Hematopoietic multipotent progenitor cell treated with erythropoietin and hydrocortisone succinate and interleukin-3 and kit ligand, for 4 days (in vitro differentiated cells): ENCODE data around the gene CFAP99.
A peak's percentile ranks its signal among the peaks of the same experiment; 100 is the strongest.

Source experiments
- DNase-seq: peaks from one replicate; pipeline ENCODE4 v3.0.0-alpha.2; 2015

CFAP99 gene

GRCh38 chr4:2478229-2478628, 59.5 kb downstream of the CFAP99 start:
- no peak for DNase-seq

GRCh38 chr4:2480649-2481048, 61.9 kb downstream of the CFAP99 start:
- DNase-seq = no peak

GRCh38 chr4:2482192-2482591, 63.4 kb downstream of the CFAP99 start:
- no peak for DNase-seq

GRCh38 chr4:2482693-2483092, 63.9 kb downstream of the CFAP99 start:
- no peak for DNase-seq

- DNase-seq = no peak
Observed at GRCh38 chr4:2483237-2483636, 64.5 kb downstream of the CFAP99 start.

GRCh38 chr4:2484185-2484584, 65.4 kb downstream of the CFAP99 start:
- DNase-seq = no peak

- DNase-seq = peak; percentile 92
Observed at GRCh38 chr4:2484993-2485392, 66.2 kb downstream of the CFAP99 start.

GRCh38 chr4:2485956-2486355, 67.2 kb downstream of the CFAP99 start:
- no peak for DNase-seq

GRCh38 chr4:2486981-2487380, 68.2 kb downstream of the CFAP99 start:
- no peak for DNase-seq

GRCh38 chr4:2487632-2488031, 68.9 kb downstream of the CFAP99 start:
- DNase-seq = no peak

- no peak for DNase-seq
Observed at GRCh38 chr4:2489081-2489805, 70.5 kb downstream of the CFAP99 start.

GRCh38 chr4:2489841-2490552, 71.2 kb downstream of the CFAP99 start:
- DNase-seq = no peak

- no peak for DNase-seq
Observed at GRCh38 chr4:2492970-2493369, 74.2 kb downstream of the CFAP99 start.

GRCh38 chr4:2494992-2495391, 76.2 kb downstream of the CFAP99 start:
- no peak for DNase-seq

GRCh38 chr4:2497324-2497723, 78.6 kb downstream of the CFAP99 start:
- DNase-seq = no peak

- DNase-seq = no peak
Observed at GRCh38 chr4:2497931-2498330, 79.2 kb downstream of the CFAP99 start.

- DNase-seq = no peak
Observed at GRCh38 chr4:2500547-2500946, 81.8 kb downstream of the CFAP99 start.

GRCh38 chr4:2501034-2501594, 82.4 kb downstream of the CFAP99 start:
- no peak for DNase-seq

- no peak for DNase-seq
Observed at GRCh38 chr4:2503809-2504208, 85.1 kb downstream of the CFAP99 start.

GRCh38 chr4:2507259-2507658, 88.5 kb downstream of the CFAP99 start:
- DNase-seq = no peak

- no peak for DNase-seq
Observed at GRCh38 chr4:2507855-2508254, 89.1 kb downstream of the CFAP99 start.

- DNase-seq = no peak
Observed at GRCh38 chr4:2510351-2511259, 91.8 kb downstream of the CFAP99 start.

- no peak for DNase-seq
Observed at GRCh38 chr4:2511645-2512131, 92.9 kb downstream of the CFAP99 start.
